Osteoblast (primary cell): ENCODE results near the gene FSTL4. TPM values are rescaled to one million over a fixed set of nuclear protein-coding genes. Genes with fewer than 3 reads are reported as not detected.

Source experiments
- DNase-seq: peaks from one replicate; pipeline ENCODE4 v3.0.0; 2011; ENCODE audit warnings: low spot score, mixed read lengths; ENCODE audit not compliant: insufficient read length; ENCODE audit errors: missing footprints
- H2AFZ ChIP-seq: 2 replicates; pipeline ENCODE4 v1.6.0; 2011; ENCODE audit warnings: mild to moderate bottlenecking, low read length
- H3K27ac ChIP-seq: 2 replicates; pipeline ENCODE4 v1.5.1; 2011; ENCODE audit warnings: mild to moderate bottlenecking, low read depth, low read length, moderate library complexity
- H3K27me3 ChIP-seq: 2 replicates; pipeline ENCODE4 v1.6.0; 2012; ENCODE audit warnings: mild to moderate bottlenecking, control low read depth, inconsistent platforms, low read length, moderate library complexity; ENCODE audit not compliant: insufficient read depth
- H3K36me3 ChIP-seq: 2 replicates; pipeline ENCODE4 v1.5.1; 2011; ENCODE audit warnings: mild to moderate bottlenecking, low read length, control low read depth, moderate library complexity; ENCODE audit not compliant: insufficient read depth
- H3K4me1 ChIP-seq: 2 replicates; pipeline ENCODE4 v1.5.1; 2011; ENCODE audit warnings: mild to moderate bottlenecking, low read length, control low read depth, moderate library complexity; ENCODE audit not compliant: insufficient read depth
- H3K4me2 ChIP-seq: 2 replicates; pipeline ENCODE4 v1.6.0; 2011; ENCODE audit warnings: mild to moderate bottlenecking, low read length; ENCODE audit not compliant: insufficient read depth
- H3K4me3 ChIP-seq: fragments of 200-600 bp; sonication (generic); 3 replicates; pipeline ENCODE4 v1.5.1; 2012; ENCODE audit warnings: mild to moderate bottlenecking, low read length, inconsistent platforms; ENCODE audit not compliant: insufficient read depth
- H3K79me2 ChIP-seq: 2 replicates; pipeline ENCODE4 v1.6.0; 2012; ENCODE audit warnings: mild to moderate bottlenecking, low read length, control low read depth, inconsistent platforms; ENCODE audit not compliant: insufficient read depth
- H3K9me3 ChIP-seq: 2 replicates; pipeline ENCODE4 v1.5.1; 2011; ENCODE audit warnings: low read depth, low read length, control low read depth
- H4K20me1 ChIP-seq: 2 replicates; pipeline ENCODE4 v1.6.0; 2012; ENCODE audit warnings: mild to moderate bottlenecking, low read length, control low read depth; ENCODE audit not compliant: insufficient read depth
- CTCF ChIP-seq: IDR thresholded peaks from 2 replicates; pipeline ENCODE4 v1.5.1; 2011; ENCODE audit warnings: mild to moderate bottlenecking, low read depth, low read length, moderate library complexity; ENCODE audit errors: extremely low read depth
- total RNA-seq: library from RNA; depleted of rRNA; stranded (reverse); fragments of >200 nt; gene quantifications from 2 replicates; pipeline ENCODE4 v1.2.3, GENCODE V29; 2012

FSTL4 gene
- total RNA-seq, 1 donor, result not detected

- no peak overlapping the region for H3K4me2 ChIP-seq
- no peaks in the 10 kb centered on the region for H3K36me3 ChIP-seq
- no peak for TF ChIP-seq CTCF
Observed at GRCh38 chr5:133639850-133640528, 27.6 kb upstream of the FSTL4 start.

GRCh38 chr5:133638436-133638835 is 26.1 kb upstream of the FSTL4 start:
- H3K36me3 ChIP-seq, result no peaks in the 10 kb centered on the region

More at GRCh38 chr5:133639850-133640528, 27.6 kb upstream of the FSTL4 start:
- no peak overlapping the region for H3K27ac ChIP-seq
- no peak overlapping the region for H3K4me3 ChIP-seq
- H3K27me3 ChIP-seq, result peaks cover 5% of the 10 kb centered on the region
- no peaks in the 10 kb centered on the region for H3K4me1 ChIP-seq
- H3K79me2 ChIP-seq, result no peaks in the 10 kb centered on the region
- H2AFZ ChIP-seq, result no peak overlapping the region
- no peaks in the 10 kb centered on the region for H3K9me3 ChIP-seq
- no peak for DNase-seq
- H4K20me1 ChIP-seq, result no peaks in the 10 kb centered on the region

DNA sequence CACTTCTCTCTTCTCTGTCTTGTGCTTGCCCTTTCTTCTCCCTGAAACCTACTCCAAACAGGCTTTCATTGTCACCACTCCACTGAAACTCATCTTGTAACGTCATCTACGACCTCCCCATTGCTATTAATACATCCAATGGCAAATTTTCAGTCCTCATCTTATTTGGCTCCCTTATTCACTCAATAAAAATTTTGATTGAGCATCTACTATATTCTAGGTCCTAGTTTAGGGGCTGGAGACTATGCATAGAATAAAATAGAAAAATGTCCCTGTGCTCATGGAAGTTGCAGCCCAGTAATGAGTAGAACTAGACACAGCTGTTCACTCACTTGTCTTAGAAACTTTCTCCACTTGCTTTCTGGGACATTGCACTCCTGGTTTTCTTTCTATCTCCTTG is 24.9 kb upstream of the FSTL4 start:
- TF ChIP-seq CTCF, result no peak
- no peak for DNase-seq
- peaks cover 5% of the 10 kb centered on the region for H3K27me3 ChIP-seq

More at GRCh38 chr5:133638436-133638835, 26.1 kb upstream of the FSTL4 start:
- Histone ChIP-seq H3K27me3 (peaks cover 5% of the 10 kb centered on the region), H3K4me3 (no peak overlapping the region), H3K9me3 (no peaks in the 10 kb centered on the region), H4K20me1 (no peaks in the 10 kb centered on the region), H3K4me1 (no peaks in the 10 kb centered on the region), H3K79me2 (no peaks in the 10 kb centered on the region), H2AFZ (no peak overlapping the region), H3K27ac (no peak overlapping the region), H3K4me2 (no peak overlapping the region)
- TF ChIP-seq CTCF, result no peak
- no peak for DNase-seq

DNA sequence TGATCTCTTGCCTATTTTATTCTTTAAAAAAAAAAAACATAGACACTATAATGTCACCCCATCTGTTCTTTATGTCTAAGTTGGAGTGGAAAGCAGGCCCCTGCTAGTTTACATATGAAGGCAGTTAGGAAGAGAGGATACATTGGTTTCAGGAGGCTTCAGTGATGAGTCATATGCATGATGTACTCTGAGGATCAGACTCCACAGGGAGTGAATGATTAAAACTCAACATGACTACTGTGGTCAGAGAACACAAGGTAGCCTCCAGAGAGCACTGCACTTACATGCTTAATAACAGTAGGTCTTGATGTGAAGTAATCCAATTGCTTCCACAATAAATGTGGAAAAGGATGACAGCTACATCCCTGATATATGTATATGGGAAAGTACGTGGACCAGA is 22.7 kb upstream of the FSTL4 start:
- peak; percentile 50 for DNase-seq
- H3K9me3 ChIP-seq, result no peaks in the 10 kb centered on the region
- H3K4me1 ChIP-seq, result no peaks in the 10 kb centered on the region
- H3K36me3 ChIP-seq, result no peaks in the 10 kb centered on the region
- no peaks in the 10 kb centered on the region for H4K20me1 ChIP-seq
- no peaks in the 10 kb centered on the region for H3K27me3 ChIP-seq
- no peak overlapping the region for H3K4me2 ChIP-seq
- H2AFZ ChIP-seq, result no peak overlapping the region
- no peaks in the 10 kb centered on the region for H3K79me2 ChIP-seq
- H3K4me3 ChIP-seq, result no peak overlapping the region
- no peak overlapping the region for H3K27ac ChIP-seq
- TF ChIP-seq CTCF, result no peak

More for the DNA sequence above, 24.9 kb upstream of the FSTL4 start:
- Histone ChIP-seq H3K79me2 (no peaks in the 10 kb centered on the region), H3K4me3 (no peak overlapping the region), H3K4me1 (no peaks in the 10 kb centered on the region), H4K20me1 (no peaks in the 10 kb centered on the region), H3K36me3 (no peaks in the 10 kb centered on the region), H3K4me2 (no peak overlapping the region), H2AFZ (no peak overlapping the region), H3K9me3 (no peaks in the 10 kb centered on the region), H3K27ac (no peak overlapping the region)
